SK-N-SH (cell line): ENCODE results near the gene WTAP. TPM values are rescaled to one million over a fixed set of nuclear protein-coding genes. Genes with fewer than 3 reads are reported as not detected.
A peak's percentile ranks its signal among the peaks of the same experiment; 100 is the strongest.
"Not testable (repeated sequence)": the region's sequence is repeated elsewhere in the genome, so short reads cannot be mapped to it uniquely, and the experiment has no call there.

ENCODE experiments used
- CTCF ChIA-PET: fragments of 300-600, 350-600 bp; formaldehyde crosslinking; extraction: SDS; loops from one replicate; lab custom pipeline; 2021; lab: Yijun Ruan, JAX
- POLR2A ChIA-PET: fragments of 350-600 bp; sonication (Branson Sonifier 250); formaldehyde crosslinking; extraction: SDS; loops from one replicate; lab custom pipeline; 2020; ENCODE audit warnings: antibody characterized with exemption, inconsistent platforms; lab: Yijun Ruan, JAX
- DNase-seq: peaks from one replicate; pipeline ENCODE4 v3.0.0; 2012
- H2AFZ ChIP-seq: fragments of 200-600 bp; sonication (generic); 2 replicates; pipeline ENCODE4 v1.8.1; 2016; ENCODE audit warnings: antibody characterized with exemption, mild to moderate bottlenecking, low read depth
- H3F3A ChIP-seq: fragments of 200-600 bp; sonication (generic); replicated peaks from 2 replicates; pipeline ENCODE3; 2016; ENCODE audit warnings: antibody characterized with exemption, mild to moderate bottlenecking; ENCODE audit not compliant: insufficient read depth
- H3K27ac ChIP-seq, 2 experiments: fragments of 200-500 bp in 1 of 2; fragments of 200-600 bp in 1 of 2; sonication (Bioruptor generic) in 1 of 2; sonication (generic), shearing (Covaris generic) in 1 of 2; 2 replicates each; pipeline versions ENCODE4 v1.5.1 to v1.6.1; 2014 to 2016; ENCODE audit warnings: low read depth in 2 of 2, inconsistent platforms in 1 of 2, low read length in 1 of 2, mild to moderate bottlenecking in 1 of 2, mixed read lengths in 1 of 2
- H3K27me3 ChIP-seq: fragments of 200-600 bp; sonication (generic), shearing (Covaris generic); 2 replicates; pipeline ENCODE4 v1.6.1; 2016; ENCODE audit warnings: mixed run types; ENCODE audit not compliant: insufficient read depth
- H3K36me3 ChIP-seq, 2 experiments: fragments of 200-500 bp in 1 of 2; fragments of 200-600 bp in 1 of 2; sonication (Bioruptor generic) in 1 of 2; sonication (generic) in 1 of 2; replicated peaks in 1 of 2; 2 replicates each; pipeline versions ENCODE3 to v1.5.1; 2014 to 2016; ENCODE audit warnings: low read length in 1 of 2, mild to moderate bottlenecking in 1 of 2; ENCODE audit not compliant: insufficient read depth in 2 of 2, control insufficient read depth in 1 of 2
- H3K4me1 ChIP-seq, 2 experiments: fragments of 200-500 bp in 1 of 2; fragments of 200-600 bp in 1 of 2; sonication (Bioruptor generic) in 1 of 2; sonication (generic), shearing (Covaris generic) in 1 of 2; 2 replicates each; pipeline versions ENCODE4 v1.5.1 to v1.6.1; 2014 to 2016; ENCODE audit warnings: low read depth in 1 of 2, low read length in 1 of 2, mixed run types in 1 of 2; ENCODE audit not compliant: insufficient read depth in 2 of 2, control insufficient read depth in 1 of 2
- H3K4me2 ChIP-seq: fragments of 200-600 bp; sonication (generic), shearing (Covaris generic); 2 replicates; pipeline ENCODE4 v1.6.1; 2017; ENCODE audit warnings: mixed run types
- H3K4me3 ChIP-seq, 2 experiments: fragments of 200-500 bp in 1 of 2; fragments of 200-600 bp in 1 of 2; sonication (Bioruptor generic) in 1 of 2; sonication (generic), shearing (Covaris generic) in 1 of 2; 2 replicates each; pipeline versions ENCODE4 v1.5.1 to v1.8.1; 2014 to 2016; ENCODE audit warnings: low read depth in 2 of 2, inconsistent platforms in 1 of 2, low read length in 1 of 2, mild to moderate bottlenecking in 1 of 2, mixed read lengths in 1 of 2, moderate library complexity in 1 of 2
- H3K79me2 ChIP-seq: fragments of 200-600 bp; sonication (generic); 2 replicates; pipeline ENCODE4 v1.8.1; 2017; ENCODE audit warnings: mild to moderate bottlenecking; ENCODE audit not compliant: insufficient read depth
- H3K9ac ChIP-seq: fragments of 200-600 bp; sonication (generic); 2 replicates; pipeline ENCODE4 v1.6.1; 2017; ENCODE audit warnings: mixed run types
- H3K9me2 ChIP-seq: fragments of 200-600 bp; sonication (generic); 2 replicates; pipeline ENCODE4 v1.6.1; 2017; ENCODE audit warnings: mixed run types
- H3K9me3 ChIP-seq: fragments of 200-600 bp; sonication (generic); 2 replicates; pipeline ENCODE4 v1.6.1; 2017; ENCODE audit warnings: mixed run types, mild to moderate bottlenecking, moderate library complexity
- H4K20me1 ChIP-seq: fragments of 200-600 bp; sonication (generic); 2 replicates; pipeline ENCODE4 v1.6.1; 2017; ENCODE audit warnings: mild to moderate bottlenecking, mixed run types; ENCODE audit not compliant: insufficient read depth
- ELF1 ChIP-seq: IDR thresholded peaks from 2 replicates; pipeline ENCODE4 v1.4.0; 2012
- EP300 ChIP-seq, 2 experiments: IDR thresholded peaks; 2 replicates each; pipeline versions ENCODE4 v1.4.0 to v1.6.1; 2012; ENCODE audit warnings: borderline replicate concordance in 1 of 2, low read depth in 1 of 2, low read length in 1 of 2
- GATA2 ChIP-seq: sonication (generic); formaldehyde crosslinking; IDR thresholded peaks from 2 replicates; pipeline ENCODE4 v1.5.0; 2020; ENCODE audit warnings: mild to moderate bottlenecking, missing genetic modification reagents
- PBX3 ChIP-seq: IDR thresholded peaks from 2 replicates; pipeline ENCODE4; 2012
- RAD21 ChIP-seq: IDR thresholded peaks from 2 replicates; pipeline ENCODE4 v1.6.1; 2012; ENCODE audit warnings: mild to moderate bottlenecking, low read length
- RCOR1 ChIP-seq: fragments of 150-350 bp; IDR thresholded peaks from 2 replicates; pipeline ENCODE4 v1.6.1; 2017; ENCODE audit warnings: antibody characterized with exemption, low read length
- REST ChIP-seq: IDR thresholded peaks from 2 replicates; pipeline ENCODE4 v1.6.1; 2012; ENCODE audit warnings: mild to moderate bottlenecking, low read depth, low read length, moderate library complexity
- SIN3A ChIP-seq: IDR thresholded peaks from 2 replicates; pipeline ENCODE4 v1.6.1; 2012; ENCODE audit warnings: low read depth, mild to moderate bottlenecking, low read length, moderate library complexity, borderline replicate concordance
- SMC3 ChIP-seq: IDR thresholded peaks from 2 replicates; pipeline ENCODE4 v1.6.1; 2012; ENCODE audit warnings: low read depth, low read length, improper control_type of control experiment
- TCF12 ChIP-seq: IDR thresholded peaks from 2 replicates; pipeline ENCODE4 v1.4.0; 2012
- USF1 ChIP-seq: IDR thresholded peaks from 2 replicates; pipeline ENCODE4 v1.4.0; 2012; ENCODE audit warnings: low read depth, borderline replicate concordance
- USF2 ChIP-seq: fragments of 150-350 bp; IDR thresholded peaks from 2 replicates; pipeline ENCODE4 v1.6.1; 2017; ENCODE audit warnings: antibody characterized with exemption, low read length, low read depth, borderline replicate concordance
- YY1 ChIP-seq: IDR thresholded peaks from 2 replicates; pipeline ENCODE4 v1.4.0; 2012; ENCODE audit warnings: low read depth, mild to moderate bottlenecking
- WGBS: methylation state at CpG from one replicate; pipeline ENCODE4 v1.1.6; 2017; ENCODE audit warnings: low lambda C conversion rate; 5-methylcytosine and 5-hydroxymethylcytosine counted together
- polyA plus RNA-seq, 3 experiments: library from polyadenylated mRNA; depleted of rRNA; stranded (reverse); fragments of >200 nt; gene quantifications; 2 replicates each; pipeline ENCODE4 v1.2.3, GENCODE V29; 2012

The WTAP gene
- polyA plus RNA-seq, 1 of the 3 experiments (the other 2 are of a cell fraction), result 12.8 TPM

GRCh38 chr6:159689001-159689400 lies 38.3 kb upstream of the WTAP start:
- Histone ChIP-seq H3K4me1 (peaks cover 3 to 10% of the 10 kb centered on the region in 2 experiments; a peak in 3 of 4 replicates), H3K9ac (no peak overlapping the region), H3K79me2 (peaks cover 54% of the 10 kb centered on the region), H3K27ac (no peak overlapping the region), H3F3A (peaks cover 2% of the 10 kb centered on the region)
- POLR2A ChIA-PET, result no interaction called here
- 86% methylated on average over 6 of the region's 6 CpGs for WGBS
- no peak for TF ChIP-seq SIN3A
- TF ChIP-seq, all 33 proteins: peak for 0
- H3K9me2 ChIP-seq, result no peaks in the 10 kb centered on the region
- CTCF ChIA-PET, result interaction anchor here (1.0 kb wide), 1 partner anchor 96 kb away, joined by 3 read pairs; no protein-coding TSS in a partner anchor
- no peak overlapping the region for H3K4me3 ChIP-seq
- H3K27me3 ChIP-seq, result no peaks in the 10 kb centered on the region
- H3K9me3 ChIP-seq, result no peaks in the 10 kb centered on the region
- peaks cover 6 to 26% of the 10 kb centered on the region in 2 experiments for H3K36me3 ChIP-seq
- no peak overlapping the region for H3K4me2 ChIP-seq
- H4K20me1 ChIP-seq, result no peaks in the 10 kb centered on the region; the same call in 1 of the 2 replicates
- no peak for DNase-seq
- no peak overlapping the region for H2AFZ ChIP-seq

- DNase-seq, H3K9me2 ChIP-seq, H3F3A ChIP-seq, H3K4me1 ChIP-seq, H3K27ac ChIP-seq, H2AFZ ChIP-seq, H3K27me3 ChIP-seq, H3K4me3 ChIP-seq, POLR2A ChIA-PET, H3K9me3 ChIP-seq, H3K4me2 ChIP-seq, H4K20me1 ChIP-seq, H3K9ac ChIP-seq: not testable (repeated sequence)
- H3K36me3 ChIP-seq, result peaks cover 4 to 17% of the 10 kb centered on the region in 2 experiments
- CTCF ChIA-PET, result interaction anchor here (1.0 to 4.4 kb wide), 7 partner anchors 8 to 163 kb away, joined by 3 to 24 read pairs (median 5); partner anchors contain the start of gene WTAP
- H3K79me2 ChIP-seq, result peaks cover 54% of the 10 kb centered on the region
- WGBS, result 97% methylated on average over 13 of the region's 13 CpGs
Observed at GRCh38 chr6:159690135-159690534, 37.2 kb upstream of the WTAP start.

DNA sequence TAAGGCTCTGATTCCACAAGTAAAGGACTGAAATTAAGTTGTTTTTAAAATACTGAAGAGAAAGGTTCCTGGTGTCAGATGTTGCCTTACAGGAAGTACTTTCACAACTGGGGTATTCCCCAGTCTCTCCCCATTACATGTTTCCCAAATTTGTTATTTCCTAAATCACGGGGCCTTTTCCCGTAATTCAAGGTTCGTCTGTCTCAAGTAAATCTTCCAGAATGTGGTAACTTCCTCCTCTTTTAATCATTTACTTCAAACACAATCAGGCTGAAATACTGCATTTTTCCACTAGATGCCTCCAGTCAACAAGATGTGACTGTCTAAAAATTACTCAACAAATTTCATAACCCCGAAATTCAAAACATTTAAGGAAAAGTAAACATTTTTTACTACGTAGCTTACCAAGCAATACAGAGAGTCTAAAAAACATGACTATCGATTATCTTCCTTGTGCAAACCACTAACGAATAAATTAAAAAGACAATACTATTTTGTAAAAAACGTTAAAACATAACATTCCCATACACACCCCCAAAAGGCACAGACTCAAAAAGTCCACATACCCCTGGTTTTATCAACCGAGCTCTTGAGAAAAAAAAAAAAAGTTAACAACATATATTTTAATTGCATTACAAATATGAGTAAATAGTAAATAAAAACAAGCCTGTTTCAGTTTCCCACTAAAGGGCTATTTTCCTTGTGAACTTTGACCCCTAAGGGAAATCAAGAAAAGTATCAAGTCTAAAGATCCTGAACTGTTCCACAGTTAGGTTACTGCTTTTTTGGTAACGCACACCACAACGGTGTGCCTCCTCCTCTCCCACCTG lies 36.0 kb upstream of the WTAP start:
- ChIA-PET POLR2A (no interaction called here), CTCF (interaction anchor here (0.6 to 4.4 kb wide), 31 partner anchors 8 to 542 kb away, joined by 3 to 24 read pairs (median 3); partner anchors contain the start of genes MRPL18, TCP1 and WTAP)
- Histone ChIP-seq H3K9ac (peak overlapping the region; percentile 77; the same call in 1 of the 2 replicates), H3K4me2 (peak overlapping the region; percentile 97), H3K4me3 (peak overlapping the region; percentile 74 to 80; a peak in 3 of 4 replicates), H3K9me2 (no peaks in the 10 kb centered on the region), H4K20me1 (no peaks in the 10 kb centered on the region; the same call in 1 of the 2 replicates), H3K9me3 (no peaks in the 10 kb centered on the region), H2AFZ (0 out of 2 replicates have a peak overlapping the region, but pooled peaks have one; percentile 69), H3F3A (peaks cover 4% of the 10 kb centered on the region), H3K36me3 (peaks cover 4 to 10% of the 10 kb centered on the region in 2 experiments), H3K27me3 (no peaks in the 10 kb centered on the region), H3K79me2 (peaks cover 54% of the 10 kb centered on the region), H3K4me1 (peaks cover 5 to 10% of the 10 kb centered on the region in 2 experiments; a peak in 3 of 4 replicates), H3K27ac (peak overlapping the region; percentile 33 to 48; a peak in 2 of 4 replicates)
- peak; percentile 51 for DNase-seq
- WGBS, result 14% methylated on average over 11 of the region's 11 CpGs
- TF ChIP-seq PBX3, result no peak
- TF ChIP-seq YY1, result no peak
- TF ChIP-seq ELF1, result no peak
- peak; percentile 49 for TF ChIP-seq SMC3
- TF ChIP-seq GATA2 (CRISPR knock-in tag), result no peak
- TF ChIP-seq RCOR1, result no peak
- no peak for TF ChIP-seq REST
- TF ChIP-seq EP300 (IDR thresholded peaks at IDR 0.05; ENCODE audit: borderline replicate concordance in 1 of 2, low read depth in 1 of 2, low read length in 1 of 2), result no peak
- no peak for TF ChIP-seq TCF12
- no peak for TF ChIP-seq USF2
- peak; percentile 79 for TF ChIP-seq RAD21
- no peak for TF ChIP-seq USF1
